HepG2 (cell line): ENCODE results near the gene BLVRB. TPM values are rescaled to one million over a fixed set of nuclear protein-coding genes. Genes with fewer than 3 reads are reported as not detected.
A peak's percentile ranks its signal among the peaks of the same experiment; 100 is the strongest.

Experiments used
- ARNT ChIP-seq: fragments of 450-650 bp; IDR thresholded peaks from 2 replicates; pipeline ENCODE4 v1.6.1; 2017
- CEBPG ChIP-seq: IDR thresholded peaks from 2 replicates; pipeline ENCODE4 v1.6.1; 2016
- ERF ChIP-seq: IDR thresholded peaks from 2 replicates; pipeline ENCODE4 v1.6.1; 2018; ENCODE audit warnings: missing biosample characterization, missing genetic modification reagents
- NCOA5 ChIP-seq: sonication (generic); formaldehyde crosslinking; IDR thresholded peaks from 2 replicates; pipeline ENCODE4 v1.4.0; 2020; ENCODE audit warnings: missing genetic modification reagents
- PHF21A ChIP-seq: sonication (generic); formaldehyde crosslinking; IDR thresholded peaks from 2 replicates; pipeline ENCODE4 v1.5.0; 2020; ENCODE audit warnings: mild to moderate bottlenecking, missing genetic modification reagents
- PTBP1 ChIP-seq: fragments of 200-400 bp; formaldehyde crosslinking; IDR thresholded peaks from 2 replicates; pipeline ENCODE4 v1.6.1; 2018; ENCODE audit warnings: low read length, low read depth; ENCODE audit not compliant: poor library complexity, severe bottlenecking
- RBM22 ChIP-seq: fragments of 200-400 bp; formaldehyde crosslinking; optimal IDR thresholded peaks from 2 replicates; pipeline ENCODE3; 2017; ENCODE audit warnings: mild to moderate bottlenecking, low read length, moderate library complexity
- RBM39 ChIP-seq: fragments of 200-400 bp; formaldehyde crosslinking; IDR thresholded peaks from one replicate; pipeline ENCODE4 v1.6.1; 2018; ENCODE audit warnings: antibody characterized with exemption, mild to moderate bottlenecking, low read depth, low read length; ENCODE audit not compliant: poor library complexity, severe bottlenecking
- TCF7 ChIP-seq: sonication (generic); IDR thresholded peaks from 2 replicates; pipeline ENCODE4 v1.6.1; 2016; ENCODE audit warnings: antibody characterized with exemption, low read depth
- ZNF207 ChIP-seq: fragments of 450-650 bp; IDR thresholded peaks from 2 replicates; pipeline ENCODE4 v1.6.1; 2016; ENCODE audit warnings: antibody characterized with exemption, borderline replicate concordance
- ZNF354B ChIP-seq: sonication (generic); formaldehyde crosslinking; IDR thresholded peaks from 2 replicates; pipeline ENCODE4 v1.8.0; 2022; ENCODE audit warnings: mild to moderate bottlenecking, missing genetic modification reagents
- ZNF431 ChIP-seq: sonication (generic); formaldehyde crosslinking; IDR thresholded peaks from 2 replicates; pipeline ENCODE4 v1.9.0; 2022; ENCODE audit warnings: missing genetic modification reagents, low read depth, mild to moderate bottlenecking, borderline replicate concordance
- ZNF891 ChIP-seq: sonication (generic); formaldehyde crosslinking; IDR thresholded peaks from 2 replicates; pipeline ENCODE4 v1.5.0; 2020; ENCODE audit warnings: mild to moderate bottlenecking, missing genetic modification reagents
- polyA plus RNA-seq, 8 experiments: library from polyadenylated mRNA; depleted of rRNA in 3 of 8; stranded (reverse) in 7 of 8; unstranded in 1 of 8; fragments of >200 nt; fragmentation: Illumina TruSeq in 4 of 8; extraction: Trizol in 4 of 8; gene quantifications; 2 replicates each; pipeline versions ENCODE4 v1.2.1 to v1.2.3, GENCODE V29; 2011 to 2016; ENCODE audit warnings: low read depth in 4 of 8, missing spikeins in 1 of 8, mixed read lengths in 1 of 8; ENCODE audit not compliant: insufficient read depth in 1 of 8
- total RNA-seq, 5 experiments: library from RNA; depleted of rRNA; stranded (reverse); fragments of >200 nt; fragmentation: Illumina TruSeq; extraction: Trizol; gene quantifications; 2 replicates each; pipeline ENCODE4 v1.2.3, GENCODE V29; 2016; ENCODE audit warnings: low read depth in 1 of 5
- TF ChIP-seq, protein P1 (sequence below): sonication (generic); formaldehyde crosslinking; IDR thresholded peaks from 2 replicates; pipeline ENCODE4 v1.4.0; 2020; ENCODE audit warnings: missing genetic modification reagents, mild to moderate bottlenecking, borderline replicate concordance
- TF ChIP-seq, protein P2 (sequence below): sonication (generic); formaldehyde crosslinking; conservative IDR thresholded peaks from 2 replicates; pipeline ENCODE4 v1.8.0; 2022; ENCODE audit warnings: mild to moderate bottlenecking, moderate library complexity, missing genetic modification reagents
- TF ChIP-seq, protein P3 (sequence below), 2 experiments: sonication (generic) in 1 of 2; formaldehyde crosslinking in 1 of 2; IDR thresholded peaks; 2 replicates each; pipeline versions ENCODE4 v1.4.0 to v1.6.1; 2016 to 2020; ENCODE audit warnings: borderline replicate concordance in 1 of 2, low read depth in 1 of 2, mild to moderate bottlenecking in 1 of 2, missing genetic modification reagents in 1 of 2
- TF ChIP-seq, protein P4 (sequence below): sonication (generic); formaldehyde crosslinking; IDR thresholded peaks from 2 replicates; pipeline ENCODE4 v1.5.1; 2020; ENCODE audit warnings: mild to moderate bottlenecking, missing genetic modification reagents, moderate library complexity
- TF ChIP-seq, protein P5 (sequence below): IDR thresholded peaks from 2 replicates; pipeline ENCODE4 v1.6.1; 2016

Gene BLVRB
- total and polyA plus RNA-seq, 2 of the 13 experiments (the other 11 are each of a cell fraction or from before 2014, with no cell fraction given) = 25.9 to 51.4 TPM

DNA sequence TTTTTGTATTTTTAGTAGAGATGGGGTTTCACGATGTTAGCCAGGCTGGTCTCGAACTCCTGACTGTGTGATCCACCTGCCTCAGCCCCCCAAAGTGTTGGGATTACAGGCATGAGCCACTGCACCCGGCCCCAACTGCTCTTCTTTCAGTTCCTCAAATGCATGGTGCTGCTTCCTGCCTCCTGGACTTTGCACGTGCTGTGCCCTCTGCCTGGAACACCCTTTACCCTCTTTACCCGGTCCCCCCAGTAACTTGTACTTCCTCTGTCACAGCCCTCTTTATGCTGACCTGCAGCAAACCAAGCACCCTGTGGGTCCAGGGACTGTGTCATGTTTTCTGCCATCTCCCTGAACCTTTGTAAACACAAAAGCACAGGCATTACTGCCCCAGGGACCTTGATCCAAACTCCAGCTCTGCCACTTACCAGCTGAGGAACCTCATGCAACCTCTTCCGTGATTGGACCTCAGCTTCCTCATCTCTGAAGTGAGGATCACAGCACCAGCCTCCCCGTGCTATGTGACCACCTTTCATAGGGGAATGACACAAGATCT lies 3.8 kb downstream of the BLVRB start (continued):
- TF ChIP-seq, protein P1, sequence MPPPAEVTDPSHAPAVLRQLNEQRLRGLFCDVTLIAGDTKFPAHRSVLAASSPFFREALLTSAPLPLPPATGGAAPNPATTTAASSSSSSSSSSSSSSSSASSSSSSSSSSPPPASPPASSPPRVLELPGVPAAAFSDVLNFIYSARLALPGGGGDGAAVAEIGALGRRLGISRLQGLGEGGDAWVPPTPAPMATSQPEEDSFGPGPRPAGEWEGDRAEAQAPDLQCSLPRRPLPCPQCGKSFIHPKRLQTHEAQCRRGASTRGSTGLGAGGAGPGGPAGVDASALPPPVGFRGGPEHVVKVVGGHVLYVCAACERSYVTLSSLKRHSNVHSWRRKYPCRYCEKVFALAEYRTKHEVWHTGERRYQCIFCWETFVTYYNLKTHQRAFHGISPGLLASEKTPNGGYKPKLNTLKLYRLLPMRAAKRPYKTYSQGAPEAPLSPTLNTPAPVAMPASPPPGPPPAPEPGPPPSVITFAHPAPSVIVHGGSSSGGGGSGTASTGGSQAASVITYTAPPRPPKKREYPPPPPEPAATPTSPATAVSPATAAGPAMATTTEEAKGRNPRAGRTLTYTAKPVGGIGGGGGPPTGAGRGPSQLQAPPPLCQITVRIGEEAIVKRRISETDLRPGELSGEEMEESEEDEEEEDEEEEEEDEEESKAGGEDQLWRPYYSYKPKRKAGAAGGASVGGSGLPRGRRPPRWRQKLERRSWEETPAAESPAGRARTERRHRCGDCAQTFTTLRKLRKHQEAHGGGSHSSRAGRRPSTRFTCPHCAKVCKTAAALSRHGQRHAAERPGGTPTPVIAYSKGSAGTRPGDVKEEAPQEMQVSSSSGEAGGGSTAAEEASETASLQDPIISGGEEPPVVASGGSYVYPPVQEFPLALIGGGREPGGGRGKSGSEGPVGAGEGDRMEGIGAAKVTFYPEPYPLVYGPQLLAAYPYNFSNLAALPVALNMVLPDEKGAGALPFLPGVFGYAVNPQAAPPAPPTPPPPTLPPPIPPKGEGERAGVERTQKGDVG = no peak
- TF ChIP-seq, protein P2, sequence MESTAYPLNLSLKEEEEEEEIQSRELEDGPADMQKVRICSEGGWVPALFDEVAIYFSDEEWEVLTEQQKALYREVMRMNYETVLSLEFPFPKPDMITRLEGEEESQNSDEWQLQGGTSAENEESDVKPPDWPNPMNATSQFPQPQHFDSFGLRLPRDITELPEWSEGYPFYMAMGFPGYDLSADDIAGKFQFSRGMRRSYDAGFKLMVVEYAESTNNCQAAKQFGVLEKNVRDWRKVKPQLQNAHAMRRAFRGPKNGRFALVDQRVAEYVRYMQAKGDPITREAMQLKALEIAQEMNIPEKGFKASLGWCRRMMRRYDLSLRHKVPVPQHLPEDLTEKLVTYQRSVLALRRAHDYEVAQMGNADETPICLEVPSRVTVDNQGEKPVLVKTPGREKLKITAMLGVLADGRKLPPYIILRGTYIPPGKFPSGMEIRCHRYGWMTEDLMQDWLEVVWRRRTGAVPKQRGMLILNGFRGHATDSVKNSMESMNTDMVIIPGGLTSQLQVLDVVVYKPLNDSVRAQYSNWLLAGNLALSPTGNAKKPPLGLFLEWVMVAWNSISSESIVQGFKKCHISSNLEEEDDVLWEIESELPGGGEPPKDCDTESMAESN (CRISPR knock-in tag) = no peak
- TF ChIP-seq TCF7 (no peak), RBM39 (no peak), ZNF891 (CRISPR knock-in tag) (no peak), CEBPG (CRISPR knock-in tag) (no peak), PHF21A (CRISPR knock-in tag) (peak; percentile 66), ARNT (no peak), ERF (CRISPR knock-in tag) (peak; percentile 58; the same call in 1 of the 2 replicates), ZNF354B (no peak), RBM22 (no peak), ZNF431 (CRISPR knock-in tag) (no peak), PTBP1 (no peak), ZNF207 (no peak), NCOA5 (CRISPR knock-in tag) (no peak)
- TF ChIP-seq, protein P3, sequence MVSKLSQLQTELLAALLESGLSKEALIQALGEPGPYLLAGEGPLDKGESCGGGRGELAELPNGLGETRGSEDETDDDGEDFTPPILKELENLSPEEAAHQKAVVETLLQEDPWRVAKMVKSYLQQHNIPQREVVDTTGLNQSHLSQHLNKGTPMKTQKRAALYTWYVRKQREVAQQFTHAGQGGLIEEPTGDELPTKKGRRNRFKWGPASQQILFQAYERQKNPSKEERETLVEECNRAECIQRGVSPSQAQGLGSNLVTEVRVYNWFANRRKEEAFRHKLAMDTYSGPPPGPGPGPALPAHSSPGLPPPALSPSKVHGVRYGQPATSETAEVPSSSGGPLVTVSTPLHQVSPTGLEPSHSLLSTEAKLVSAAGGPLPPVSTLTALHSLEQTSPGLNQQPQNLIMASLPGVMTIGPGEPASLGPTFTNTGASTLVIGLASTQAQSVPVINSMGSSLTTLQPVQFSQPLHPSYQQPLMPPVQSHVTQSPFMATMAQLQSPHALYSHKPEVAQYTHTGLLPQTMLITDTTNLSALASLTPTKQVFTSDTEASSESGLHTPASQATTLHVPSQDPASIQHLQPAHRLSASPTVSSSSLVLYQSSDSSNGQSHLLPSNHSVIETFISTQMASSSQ (IDR thresholded peaks at IDR 0.05; ENCODE audit: low read depth) = no peak
- TF ChIP-seq, protein P3 (CRISPR knock-in tag; IDR thresholded peaks at IDR 0.05; ENCODE audit: borderline replicate concordance) = no peak
- TF ChIP-seq, protein P4, sequence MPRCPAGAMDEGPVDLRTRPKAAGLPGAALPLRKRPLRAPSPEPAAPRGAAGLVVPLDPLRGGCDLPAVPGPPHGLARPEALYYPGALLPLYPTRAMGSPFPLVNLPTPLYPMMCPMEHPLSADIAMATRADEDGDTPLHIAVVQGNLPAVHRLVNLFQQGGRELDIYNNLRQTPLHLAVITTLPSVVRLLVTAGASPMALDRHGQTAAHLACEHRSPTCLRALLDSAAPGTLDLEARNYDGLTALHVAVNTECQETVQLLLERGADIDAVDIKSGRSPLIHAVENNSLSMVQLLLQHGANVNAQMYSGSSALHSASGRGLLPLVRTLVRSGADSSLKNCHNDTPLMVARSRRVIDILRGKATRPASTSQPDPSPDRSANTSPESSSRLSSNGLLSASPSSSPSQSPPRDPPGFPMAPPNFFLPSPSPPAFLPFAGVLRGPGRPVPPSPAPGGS (CRISPR knock-in tag) = no peak
- TF ChIP-seq, protein P5, sequence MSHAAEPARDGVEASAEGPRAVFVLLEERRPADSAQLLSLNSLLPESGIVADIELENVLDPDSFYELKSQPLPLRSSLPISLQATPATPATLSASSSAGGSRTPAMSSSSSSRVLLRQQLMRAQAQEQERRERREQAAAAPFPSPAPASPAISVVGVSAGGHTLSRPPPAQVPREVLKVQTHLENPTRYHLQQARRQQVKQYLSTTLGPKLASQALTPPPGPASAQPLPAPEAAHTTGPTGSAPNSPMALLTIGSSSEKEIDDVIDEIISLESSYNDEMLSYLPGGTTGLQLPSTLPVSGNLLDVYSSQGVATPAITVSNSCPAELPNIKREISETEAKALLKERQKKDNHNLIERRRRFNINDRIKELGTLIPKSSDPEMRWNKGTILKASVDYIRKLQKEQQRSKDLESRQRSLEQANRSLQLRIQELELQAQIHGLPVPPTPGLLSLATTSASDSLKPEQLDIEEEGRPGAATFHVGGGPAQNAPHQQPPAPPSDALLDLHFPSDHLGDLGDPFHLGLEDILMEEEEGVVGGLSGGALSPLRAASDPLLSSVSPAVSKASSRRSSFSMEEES (CRISPR knock-in tag) = no peak
